WTC11 (cell line): ENCODE measurements around the gene AHSG. TPM values are rescaled to one million over a fixed set of nuclear protein-coding genes. Genes with fewer than 3 reads are reported as not detected.
A peak's percentile ranks its signal among the peaks of the same experiment; 100 is the strongest.

Experiments
- ATAC-seq: fragments of 200-7000 bp; cut with Tn5 transposase; 2 replicates; pipeline ENCODE4 v1.10.0; 2021; ENCODE audit warnings: mild to moderate bottlenecking, moderate library complexity
- CTCF ChIA-PET: fragments of 300-600 bp; sonication (Branson Sonifier 250); formaldehyde crosslinking; loops from one replicate; lab custom pipeline; 2021; ENCODE audit warnings: antibody characterized with exemption; lab: Charles Lee
- POLR2A ChIA-PET: fragments of 350-600 bp; sonication (Branson Sonifier 250); formaldehyde crosslinking; loops from one replicate; lab custom pipeline; 2021; ENCODE audit warnings: antibody characterized with exemption; lab: Charles Lee
- DNase-seq: peaks from one replicate; pipeline ENCODE4 v3.0.0; 2021; ENCODE audit warnings: low spot score
- H3K27ac Mint-ChIP-seq: 2 replicates; pipeline ENCODE4 v1.8.0; 2021; ENCODE audit warnings: mixed read lengths
- H3K27me3 Mint-ChIP-seq: 2 replicates; pipeline ENCODE4 v1.8.0; 2021; ENCODE audit warnings: low read depth, mild to moderate bottlenecking, moderate library complexity, mixed read lengths
- H3K36me3 Mint-ChIP-seq: 2 replicates; pipeline ENCODE4 v1.8.0; 2021; ENCODE audit warnings: mixed read lengths
- H3K4me1 Mint-ChIP-seq: 2 replicates; pipeline ENCODE4 v1.8.0; 2022; ENCODE audit warnings: mixed read lengths
- H3K4me3 Mint-ChIP-seq: 2 replicates; pipeline ENCODE4 v1.8.0; 2021; ENCODE audit warnings: mild to moderate bottlenecking, moderate library complexity, mixed read lengths
- H3K9me3 Mint-ChIP-seq: 2 replicates; pipeline ENCODE4 v1.8.0; 2021; ENCODE audit warnings: mixed read lengths
- AFF4 ChIP-seq: sonication (generic); formaldehyde crosslinking; IDR thresholded peaks from 2 replicates; pipeline ENCODE4 v1.8.1; 2023; ENCODE audit warnings: mild to moderate bottlenecking, missing genetic modification reagents, borderline replicate concordance
- AR ChIP-seq: fragments of 250-450 bp; sonication (Bioruptor Pico); IDR thresholded peaks from 2 replicates; pipeline ENCODE4 v1.9.0; 2021; ENCODE audit warnings: mild to moderate bottlenecking
- CREB1 ChIP-seq: sonication (generic); formaldehyde crosslinking; IDR thresholded peaks from 2 replicates; pipeline ENCODE4 v1.8.0; 2023; ENCODE audit warnings: mild to moderate bottlenecking, missing genetic modification reagents
- E2F5 ChIP-seq: sonication (generic); formaldehyde crosslinking; IDR thresholded peaks from 2 replicates; pipeline ENCODE4 v1.8.1; 2022; ENCODE audit warnings: mild to moderate bottlenecking, moderate library complexity, missing genetic modification reagents
- EMX1 ChIP-seq: fragments of 250-450 bp; sonication (Bioruptor Pico); IDR thresholded peaks from 2 replicates; pipeline ENCODE4 v1.8.0; 2021; ENCODE audit warnings: mild to moderate bottlenecking
- IRF2 ChIP-seq: sonication (generic); formaldehyde crosslinking; IDR thresholded peaks from 2 replicates; pipeline ENCODE4 v1.8.0; 2022; ENCODE audit warnings: low read depth, missing genetic modification reagents, borderline replicate concordance
- KAT7 ChIP-seq: sonication (generic); formaldehyde crosslinking; IDR thresholded peaks from 2 replicates; pipeline ENCODE4 v1.8.1; 2023; ENCODE audit warnings: missing genetic modification reagents, mild to moderate bottlenecking, borderline replicate concordance
- MXD4 ChIP-seq: fragments of 250-450 bp; sonication (Bioruptor Pico); IDR thresholded peaks from 2 replicates; pipeline ENCODE4 v1.8.0; 2021; ENCODE audit warnings: mild to moderate bottlenecking, moderate library complexity, borderline replicate concordance
- NFYB ChIP-seq: sonication (generic); formaldehyde crosslinking; conservative IDR thresholded peaks from 2 replicates; pipeline ENCODE4 v1.8.0; 2022; ENCODE audit warnings: low read depth, missing genetic modification reagents
- ZNF396 ChIP-seq: fragments of 250-450 bp; sonication (Bioruptor Pico); IDR thresholded peaks from 2 replicates; pipeline ENCODE4 v1.8.0; 2021; ENCODE audit warnings: mild to moderate bottlenecking, moderate library complexity, borderline replicate concordance
- total RNA-seq: library from RNA; stranded (reverse); gene quantifications from 3 replicates; pipeline ENCODE4 v1.2.3, GENCODE V29; 2021
- TF ChIP-seq, protein P1 (sequence below): sonication (generic); formaldehyde crosslinking; IDR thresholded peaks from 2 replicates; pipeline ENCODE4 v1.8.0; 2023; ENCODE audit warnings: missing genetic modification reagents, mild to moderate bottlenecking, borderline replicate concordance
- TF ChIP-seq, protein P2 (sequence below): sonication (generic); formaldehyde crosslinking; IDR thresholded peaks from 2 replicates; pipeline ENCODE4 v1.8.0; 2022; ENCODE audit warnings: mild to moderate bottlenecking, missing genetic modification reagents
- TF ChIP-seq, protein P3 (sequence below): sonication (generic); formaldehyde crosslinking; IDR thresholded peaks from 2 replicates; pipeline ENCODE4 v1.8.1; 2023; ENCODE audit warnings: mild to moderate bottlenecking, missing genetic modification reagents

The AHSG gene
- total RNA-seq, 1 experiment from 2014 or later, result 1.9 TPM

- Mint-ChIP-seq H3K27ac (no peak overlapping the region), H3K27me3 (peaks cover 11% of the 10 kb centered on the region), H3K4me1 (peaks cover 34% of the 10 kb centered on the region)
- DNase-seq, result no peak
- ATAC-seq, result no peak
- CTCF ChIA-PET, result interaction anchor here (1.2 kb wide), 2 partner anchors 12 to 25 kb away, joined by 4 to 5 read pairs; no protein-coding TSS in a partner anchor
- TF ChIP-seq E2F5 (no peak), EMX1 (no peak), AR (CRISPR knock-in tag) (no peak)
- TF ChIP-seq, protein P1, sequence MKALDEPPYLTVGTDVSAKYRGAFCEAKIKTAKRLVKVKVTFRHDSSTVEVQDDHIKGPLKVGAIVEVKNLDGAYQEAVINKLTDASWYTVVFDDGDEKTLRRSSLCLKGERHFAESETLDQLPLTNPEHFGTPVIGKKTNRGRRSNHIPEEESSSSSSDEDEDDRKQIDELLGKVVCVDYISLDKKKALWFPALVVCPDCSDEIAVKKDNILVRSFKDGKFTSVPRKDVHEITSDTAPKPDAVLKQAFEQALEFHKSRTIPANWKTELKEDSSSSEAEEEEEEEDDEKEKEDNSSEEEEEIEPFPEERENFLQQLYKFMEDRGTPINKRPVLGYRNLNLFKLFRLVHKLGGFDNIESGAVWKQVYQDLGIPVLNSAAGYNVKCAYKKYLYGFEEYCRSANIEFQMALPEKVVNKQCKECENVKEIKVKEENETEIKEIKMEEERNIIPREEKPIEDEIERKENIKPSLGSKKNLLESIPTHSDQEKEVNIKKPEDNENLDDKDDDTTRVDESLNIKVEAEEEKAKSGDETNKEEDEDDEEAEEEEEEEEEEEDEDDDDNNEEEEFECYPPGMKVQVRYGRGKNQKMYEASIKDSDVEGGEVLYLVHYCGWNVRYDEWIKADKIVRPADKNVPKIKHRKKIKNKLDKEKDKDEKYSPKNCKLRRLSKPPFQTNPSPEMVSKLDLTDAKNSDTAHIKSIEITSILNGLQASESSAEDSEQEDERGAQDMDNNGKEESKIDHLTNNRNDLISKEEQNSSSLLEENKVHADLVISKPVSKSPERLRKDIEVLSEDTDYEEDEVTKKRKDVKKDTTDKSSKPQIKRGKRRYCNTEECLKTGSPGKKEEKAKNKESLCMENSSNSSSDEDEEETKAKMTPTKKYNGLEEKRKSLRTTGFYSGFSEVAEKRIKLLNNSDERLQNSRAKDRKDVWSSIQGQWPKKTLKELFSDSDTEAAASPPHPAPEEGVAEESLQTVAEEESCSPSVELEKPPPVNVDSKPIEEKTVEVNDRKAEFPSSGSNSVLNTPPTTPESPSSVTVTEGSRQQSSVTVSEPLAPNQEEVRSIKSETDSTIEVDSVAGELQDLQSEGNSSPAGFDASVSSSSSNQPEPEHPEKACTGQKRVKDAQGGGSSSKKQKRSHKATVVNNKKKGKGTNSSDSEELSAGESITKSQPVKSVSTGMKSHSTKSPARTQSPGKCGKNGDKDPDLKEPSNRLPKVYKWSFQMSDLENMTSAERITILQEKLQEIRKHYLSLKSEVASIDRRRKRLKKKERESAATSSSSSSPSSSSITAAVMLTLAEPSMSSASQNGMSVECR (CRISPR knock-in tag), result no peak
- TF ChIP-seq, protein P2, sequence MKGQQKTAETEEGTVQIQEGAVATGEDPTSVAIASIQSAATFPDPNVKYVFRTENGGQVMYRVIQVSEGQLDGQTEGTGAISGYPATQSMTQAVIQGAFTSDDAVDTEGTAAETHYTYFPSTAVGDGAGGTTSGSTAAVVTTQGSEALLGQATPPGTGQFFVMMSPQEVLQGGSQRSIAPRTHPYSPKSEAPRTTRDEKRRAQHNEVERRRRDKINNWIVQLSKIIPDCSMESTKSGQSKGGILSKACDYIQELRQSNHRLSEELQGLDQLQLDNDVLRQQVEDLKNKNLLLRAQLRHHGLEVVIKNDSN (CRISPR knock-in tag), result no peak
- TF ChIP-seq, all 79 proteins: peak for 0
- POLR2A ChIA-PET, result no interaction called here
- Mint-ChIP-seq H3K36me3 (no peaks in the 10 kb centered on the region), H3K9me3 (peaks cover 5% of the 10 kb centered on the region), H3K4me3 (no peak overlapping the region)
Measured at GRCh38 chr3:186642014-186642413, 29.2 kb downstream of the AHSG start.

DNA sequence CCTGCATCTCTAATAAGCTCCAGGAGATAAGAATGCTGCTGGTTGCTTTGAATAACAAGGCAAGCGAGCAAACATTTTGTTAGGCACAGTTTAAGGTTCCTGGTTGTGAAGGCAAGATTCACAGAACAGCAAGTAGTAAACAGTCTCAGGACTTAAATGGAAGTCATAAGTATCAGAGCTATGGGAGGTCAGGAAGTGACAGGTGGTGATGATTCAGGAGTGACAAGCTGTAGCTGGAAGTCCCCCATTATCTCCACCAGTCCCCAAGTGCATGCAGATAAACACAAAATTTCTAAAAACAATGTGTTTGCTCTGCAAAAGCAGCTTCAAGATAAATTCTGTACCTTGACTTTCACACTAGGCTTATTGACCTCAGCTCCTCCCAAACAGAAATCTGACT, 30.6 kb downstream of the AHSG start:
- TF ChIP-seq, protein P3, sequence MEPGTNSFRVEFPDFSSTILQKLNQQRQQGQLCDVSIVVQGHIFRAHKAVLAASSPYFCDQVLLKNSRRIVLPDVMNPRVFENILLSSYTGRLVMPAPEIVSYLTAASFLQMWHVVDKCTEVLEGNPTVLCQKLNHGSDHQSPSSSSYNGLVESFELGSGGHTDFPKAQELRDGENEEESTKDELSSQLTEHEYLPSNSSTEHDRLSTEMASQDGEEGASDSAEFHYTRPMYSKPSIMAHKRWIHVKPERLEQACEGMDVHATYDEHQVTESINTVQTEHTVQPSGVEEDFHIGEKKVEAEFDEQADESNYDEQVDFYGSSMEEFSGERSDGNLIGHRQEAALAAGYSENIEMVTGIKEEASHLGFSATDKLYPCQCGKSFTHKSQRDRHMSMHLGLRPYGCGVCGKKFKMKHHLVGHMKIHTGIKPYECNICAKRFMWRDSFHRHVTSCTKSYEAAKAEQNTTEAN (CRISPR knock-in tag), result no peak
- TF ChIP-seq E2F5 (no peak), CREB1 (CRISPR knock-in tag) (no peak), ZNF396 (no peak)
- H3K27me3 Mint-ChIP-seq, result peaks cover 11% of the 10 kb centered on the region
- no peak overlapping the region for H3K27ac Mint-ChIP-seq
- no peaks in the 10 kb centered on the region for H3K36me3 Mint-ChIP-seq
- POLR2A ChIA-PET, result no interaction called here
- H3K4me3 Mint-ChIP-seq, result no peak overlapping the region
- peaks cover 34% of the 10 kb centered on the region for H3K4me1 Mint-ChIP-seq
- CTCF ChIA-PET, result interaction anchor here (0.8 to 1.4 kb wide), 4 partner anchors 11 to 334 kb away, joined by 3 to 6 read pairs (median 4); no protein-coding TSS in a partner anchor
- peaks cover 5% of the 10 kb centered on the region for H3K9me3 Mint-ChIP-seq
- peak; percentile 58 for ATAC-seq
- DNase-seq, result no peak

DNA sequence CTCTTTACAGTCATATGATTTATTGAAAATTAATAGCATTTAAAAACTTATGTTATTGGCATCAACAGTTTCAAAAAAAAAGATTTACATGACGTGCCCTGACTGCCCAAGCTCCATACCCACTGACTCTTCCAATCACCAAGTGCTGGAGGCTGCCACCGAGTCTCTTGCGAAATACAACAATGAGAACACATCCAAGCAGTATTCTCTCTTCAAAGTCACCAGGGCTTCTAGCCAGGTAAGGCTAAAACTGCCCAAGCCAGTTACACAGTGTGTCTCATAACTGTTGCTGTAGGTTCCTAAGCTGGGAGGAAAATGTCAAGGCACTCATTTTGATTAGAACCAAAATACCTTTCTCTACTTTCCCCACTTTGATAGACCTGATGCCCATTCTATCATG, 31.8 kb downstream of the AHSG start:
- H3K9me3 Mint-ChIP-seq, result no peaks in the 10 kb centered on the region
- no peak for ATAC-seq
- no peaks in the 10 kb centered on the region for H3K36me3 Mint-ChIP-seq
- H3K4me3 Mint-ChIP-seq, result no peak overlapping the region
- CTCF ChIA-PET, result interaction anchor here (1.4 kb wide), 1 partner anchor 28 kb away, joined by 6 read pairs; no protein-coding TSS in a partner anchor
- peaks cover 34% of the 10 kb centered on the region for H3K4me1 Mint-ChIP-seq
- 0 out of 2 replicates have a peak overlapping the region, but pooled peaks have one; percentile 33 for H3K27ac Mint-ChIP-seq
- peaks cover 11% of the 10 kb centered on the region for H3K27me3 Mint-ChIP-seq
- POLR2A ChIA-PET, result no interaction called here
- DNase-seq, result no peak
- TF ChIP-seq MXD4 (CRISPR knock-in tag), result no peak
- TF ChIP-seq AFF4 (CRISPR knock-in tag), result no peak
- TF ChIP-seq KAT7, result no peak
- TF ChIP-seq, protein P2 (CRISPR knock-in tag), result no peak
- TF ChIP-seq NFYB (CRISPR knock-in tag), result no peak
- TF ChIP-seq IRF2 (CRISPR knock-in tag), result no peak
